GM21717 (cell line): Measurements from ENCODE around the gene IGFL1.
"Not testable (repeated sequence)": the region's sequence is repeated elsewhere in the genome, so short reads cannot be mapped to it uniquely, and the experiment has no call there.

Source experiments
- ATAC-seq: cut with Tn5 transposase; IDR thresholded peaks from one replicate; pipeline ENCODE4 v1.9.1; 2021; ENCODE audit warnings: mild to moderate bottlenecking, moderate library complexity; ENCODE audit not compliant: unreplicated experiment

IGFL1 gene

GRCh38 chr19:46264801-46265200, 35.3 kb downstream of the IGFL1 start:
- ATAC-seq: not testable (repeated sequence)

GRCh38 chr19:46265217-46265828, 35.8 kb downstream of the IGFL1 start:
- ATAC-seq: no peak

- no peak for ATAC-seq
Observed at GRCh38 chr19:46269101-46269500, 39.6 kb downstream of the IGFL1 start.

- ATAC-seq: no peak
Observed at GRCh38 chr19:46270521-46271256, 41.1 kb downstream of the IGFL1 start.

GRCh38 chr19:46271481-46272197, 42.1 kb downstream of the IGFL1 start:
- ATAC-seq: no peak

GRCh38 chr19:46273931-46274330, 44.4 kb downstream of the IGFL1 start:
- ATAC-seq: not testable (repeated sequence)

GRCh38 chr19:46279177-46279576, 49.6 kb downstream of the IGFL1 start:
- ATAC-seq: no peak
